K562 (cell line): ENCODE data around the gene SND1. TPM values are rescaled to one million over a fixed set of nuclear protein-coding genes. Genes with fewer than 3 reads are reported as not detected.

ENCODE experiments used
- ELF4 ChIP-seq: fragments of 450-650 bp; formaldehyde crosslinking; IDR thresholded peaks from 2 replicates; pipeline ENCODE4 v1.4.0; 2022; ENCODE audit warnings: missing genetic modification characterization
- FOXM1 ChIP-seq, 2 experiments: fragments of 450-650 bp in 1 of 2; sonication (generic) in 1 of 2; formaldehyde crosslinking in 1 of 2; IDR thresholded peaks; 2 replicates each; pipeline versions ENCODE4 v1.6.1 to v1.9.0; 2017 to 2022; ENCODE audit warnings: low read depth in 2 of 2, mild to moderate bottlenecking in 2 of 2, missing genetic modification reagents in 1 of 2, moderate library complexity in 1 of 2
- HDGF ChIP-seq: fragments of 450-650 bp; IDR thresholded peaks from 2 replicates; pipeline ENCODE4 v1.6.1; 2016
- MTF1 ChIP-seq: fragments of 250-450 bp; sonication (Bioruptor Pico); IDR thresholded peaks from 2 replicates; pipeline ENCODE4 v1.9.0; 2021; ENCODE audit warnings: moderate library complexity, mild to moderate bottlenecking, inconsistent platforms, borderline replicate concordance
- PCBP2 ChIP-seq: fragments of 200-400 bp; formaldehyde crosslinking; IDR thresholded peaks from 2 replicates; pipeline ENCODE4 v1.6.1; 2018; ENCODE audit warnings: low read length, low read depth, mild to moderate bottlenecking, moderate library complexity; ENCODE audit not compliant: poor library complexity, severe bottlenecking
- POLR2AphosphoS2 ChIP-seq: IDR thresholded peaks from 2 replicates; pipeline ENCODE4 v1.6.1; 2012; ENCODE audit warnings: low read length, improper control_type of control experiment
- PTRF ChIP-seq: fragments of 450-650 bp; IDR thresholded peaks from 2 replicates; pipeline ENCODE4 v1.6.1; 2016; ENCODE audit warnings: mild to moderate bottlenecking, missing genetic modification characterization, missing compliant biosample characterization
- STAT5B ChIP-seq: fragments of 250-450 bp; sonication (Bioruptor Pico); IDR thresholded peaks from 2 replicates; pipeline ENCODE4 v1.8.0; 2021; ENCODE audit warnings: mild to moderate bottlenecking, inconsistent platforms
- ZNF311 ChIP-seq: fragments of 250-450 bp; sonication (Bioruptor Pico); IDR thresholded peaks from 2 replicates; pipeline ENCODE4 v1.4.0; 2020; ENCODE audit warnings: mild to moderate bottlenecking, moderate library complexity
- ZNF431 ChIP-seq: sonication (generic); formaldehyde crosslinking; IDR thresholded peaks from 2 replicates; pipeline ENCODE4 v1.8.0; 2022; ENCODE audit warnings: mild to moderate bottlenecking, missing genetic modification reagents
- ZNF57 ChIP-seq: fragments of 450-650 bp; formaldehyde crosslinking; IDR thresholded peaks from 2 replicates; pipeline ENCODE4 v1.4.0; 2020; ENCODE audit warnings: mild to moderate bottlenecking, moderate library complexity
- polyA plus RNA-seq, 8 experiments: library from polyadenylated mRNA; depleted of rRNA in 4 of 8; stranded (reverse) in 5 of 8; unstranded in 3 of 8; fragments of >200 nt; fragmentation: Nextera tagmentation in 2 of 8; fragmentation: Illumina TruSeq in 1 of 8; extraction: Ambion mirVana in 2 of 8; extraction: Trizol in 1 of 8; gene quantifications; 2 replicates each; pipeline versions ENCODE4 v1.2.1 to v1.2.3, GENCODE V29; 2011 to 2014; ENCODE audit warnings: inconsistent platforms in 1 of 8, missing spikeins in 1 of 8
- total RNA-seq, 7 experiments: library from RNA; depleted of rRNA in 6 of 7; stranded (reverse); fragments of >200 nt in 6 of 7; fragmentation: Illumina TruSeq in 2 of 7; extraction: Trizol in 2 of 7; gene quantifications; 2 replicates each; pipeline versions ENCODE4 v1.2.1 to v1.2.3, GENCODE V29; 2011 to 2021; ENCODE audit warnings: low replicate concordance in 1 of 7
- TF ChIP-seq, protein P1 (sequence below): fragments of 250-450 bp; sonication (Bioruptor Pico); IDR thresholded peaks from 2 replicates; pipeline ENCODE4 v1.5.0; 2020; ENCODE audit warnings: mild to moderate bottlenecking, borderline replicate concordance
- TF ChIP-seq, protein P2 (sequence below): sonication (generic); formaldehyde crosslinking; IDR thresholded peaks from 2 replicates; pipeline ENCODE4 v1.8.1; 2023; ENCODE audit warnings: mild to moderate bottlenecking, missing genetic modification reagents
- TF ChIP-seq, protein P3 (sequence below), 2 experiments: fragments of 450-650 bp in 1 of 2; sonication (generic) in 1 of 2; formaldehyde crosslinking; conservative IDR thresholded peaks; 2 replicates each; pipeline versions ENCODE4 v1.4.0 to v1.8.1; 2020 to 2022; ENCODE audit warnings: mild to moderate bottlenecking in 1 of 2, missing genetic modification reagents in 1 of 2
- TF ChIP-seq, protein P4 (sequence below): fragments of 450-650 bp; IDR thresholded peaks from 2 replicates; pipeline ENCODE4 v1.6.1; 2018; ENCODE audit not compliant: partially characterized antibody

The SND1 gene
- total and polyA plus RNA-seq, 9 of the 15 experiments (the other 6 are each of a cell fraction or from before 2014, with no cell fraction given), result 46.5 to 307 (median 191) TPM

DNA sequence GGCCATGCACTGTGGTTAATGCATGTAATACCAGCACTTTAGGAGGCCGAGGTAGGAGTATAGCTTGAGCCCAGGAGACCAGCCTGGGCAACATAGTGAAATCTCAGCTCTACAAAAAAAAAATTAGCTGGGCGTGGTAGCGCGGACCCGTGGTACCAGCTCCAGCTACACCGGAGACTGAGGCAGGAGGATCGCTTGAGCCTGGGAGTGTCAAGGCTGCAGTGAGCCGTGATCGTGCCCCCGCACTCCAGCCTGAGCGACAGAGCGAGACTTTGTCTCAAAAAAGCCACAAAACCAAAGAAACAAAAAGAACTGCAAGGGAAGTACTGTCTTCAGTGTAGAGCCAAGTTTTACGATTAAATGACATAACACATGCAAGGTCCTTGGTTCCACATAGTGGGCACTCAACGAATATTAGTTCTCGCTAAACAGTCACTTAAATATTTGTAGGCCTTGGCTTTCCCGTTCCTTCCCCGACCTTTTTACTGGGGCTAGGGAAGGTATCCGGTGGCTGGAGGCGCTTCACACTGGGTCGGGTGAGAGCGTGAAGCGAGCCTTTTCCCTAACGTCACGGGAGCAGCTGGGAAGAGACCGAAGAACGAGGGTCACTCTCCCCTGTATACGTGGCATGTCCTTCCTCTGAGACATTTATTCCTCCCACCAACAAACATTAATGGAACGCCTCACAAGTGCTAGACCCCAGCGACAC is 993 bp upstream of the SND1 start (continued):
- TF ChIP-seq PCBP2 (no peak), HDGF (0 out of 2 replicates have a peak, but pooled peaks have one; percentile 20), MTF1 (CRISPR knock-in tag) (no peak), POLR2AphosphoS2 (no peak; the same call in 1 of the 2 replicates), ZNF431 (no peak), PTRF (0 out of 2 replicates have a peak, but pooled peaks have one; percentile 21), STAT5B (CRISPR knock-in tag) (no peak), FOXM1 (IDR thresholded peaks at IDR 0.05; ENCODE audit: low read depth) (no peak), FOXM1 (CRISPR knock-in tag; IDR thresholded peaks at IDR 0.05; ENCODE audit: low read depth) (no peak), ELF4 (CRISPR knock-in tag) (0 out of 2 replicates have a peak, but pooled peaks have one; percentile 23), ZNF57 (no peak), ZNF311 (CRISPR knock-in tag) (0 out of 2 replicates have a peak, but pooled peaks have one; percentile 64)
- TF ChIP-seq, protein P1, sequence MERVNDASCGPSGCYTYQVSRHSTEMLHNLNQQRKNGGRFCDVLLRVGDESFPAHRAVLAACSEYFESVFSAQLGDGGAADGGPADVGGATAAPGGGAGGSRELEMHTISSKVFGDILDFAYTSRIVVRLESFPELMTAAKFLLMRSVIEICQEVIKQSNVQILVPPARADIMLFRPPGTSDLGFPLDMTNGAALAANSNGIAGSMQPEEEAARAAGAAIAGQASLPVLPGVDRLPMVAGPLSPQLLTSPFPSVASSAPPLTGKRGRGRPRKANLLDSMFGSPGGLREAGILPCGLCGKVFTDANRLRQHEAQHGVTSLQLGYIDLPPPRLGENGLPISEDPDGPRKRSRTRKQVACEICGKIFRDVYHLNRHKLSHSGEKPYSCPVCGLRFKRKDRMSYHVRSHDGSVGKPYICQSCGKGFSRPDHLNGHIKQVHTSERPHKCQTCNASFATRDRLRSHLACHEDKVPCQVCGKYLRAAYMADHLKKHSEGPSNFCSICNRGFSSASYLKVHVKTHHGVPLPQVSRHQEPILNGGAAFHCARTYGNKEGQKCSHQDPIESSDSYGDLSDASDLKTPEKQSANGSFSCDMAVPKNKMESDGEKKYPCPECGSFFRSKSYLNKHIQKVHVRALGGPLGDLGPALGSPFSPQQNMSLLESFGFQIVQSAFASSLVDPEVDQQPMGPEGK (CRISPR knock-in tag), result no peak
- TF ChIP-seq, protein P2, sequence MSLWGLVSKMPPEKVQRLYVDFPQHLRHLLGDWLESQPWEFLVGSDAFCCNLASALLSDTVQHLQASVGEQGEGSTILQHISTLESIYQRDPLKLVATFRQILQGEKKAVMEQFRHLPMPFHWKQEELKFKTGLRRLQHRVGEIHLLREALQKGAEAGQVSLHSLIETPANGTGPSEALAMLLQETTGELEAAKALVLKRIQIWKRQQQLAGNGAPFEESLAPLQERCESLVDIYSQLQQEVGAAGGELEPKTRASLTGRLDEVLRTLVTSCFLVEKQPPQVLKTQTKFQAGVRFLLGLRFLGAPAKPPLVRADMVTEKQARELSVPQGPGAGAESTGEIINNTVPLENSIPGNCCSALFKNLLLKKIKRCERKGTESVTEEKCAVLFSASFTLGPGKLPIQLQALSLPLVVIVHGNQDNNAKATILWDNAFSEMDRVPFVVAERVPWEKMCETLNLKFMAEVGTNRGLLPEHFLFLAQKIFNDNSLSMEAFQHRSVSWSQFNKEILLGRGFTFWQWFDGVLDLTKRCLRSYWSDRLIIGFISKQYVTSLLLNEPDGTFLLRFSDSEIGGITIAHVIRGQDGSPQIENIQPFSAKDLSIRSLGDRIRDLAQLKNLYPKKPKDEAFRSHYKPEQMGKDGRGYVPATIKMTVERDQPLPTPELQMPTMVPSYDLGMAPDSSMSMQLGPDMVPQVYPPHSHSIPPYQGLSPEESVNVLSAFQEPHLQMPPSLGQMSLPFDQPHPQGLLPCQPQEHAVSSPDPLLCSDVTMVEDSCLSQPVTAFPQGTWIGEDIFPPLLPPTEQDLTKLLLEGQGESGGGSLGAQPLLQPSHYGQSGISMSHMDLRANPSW (CRISPR knock-in tag), result no peak
- TF ChIP-seq, protein P3, sequence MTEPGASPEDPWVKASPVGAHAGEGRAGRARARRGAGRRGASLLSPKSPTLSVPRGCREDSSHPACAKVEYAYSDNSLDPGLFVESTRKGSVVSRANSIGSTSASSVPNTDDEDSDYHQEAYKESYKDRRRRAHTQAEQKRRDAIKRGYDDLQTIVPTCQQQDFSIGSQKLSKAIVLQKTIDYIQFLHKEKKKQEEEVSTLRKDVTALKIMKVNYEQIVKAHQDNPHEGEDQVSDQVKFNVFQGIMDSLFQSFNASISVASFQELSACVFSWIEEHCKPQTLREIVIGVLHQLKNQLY (CRISPR knock-in tag; conservative IDR thresholded peaks at IDR 0.05), result no peak
- TF ChIP-seq, protein P4, sequence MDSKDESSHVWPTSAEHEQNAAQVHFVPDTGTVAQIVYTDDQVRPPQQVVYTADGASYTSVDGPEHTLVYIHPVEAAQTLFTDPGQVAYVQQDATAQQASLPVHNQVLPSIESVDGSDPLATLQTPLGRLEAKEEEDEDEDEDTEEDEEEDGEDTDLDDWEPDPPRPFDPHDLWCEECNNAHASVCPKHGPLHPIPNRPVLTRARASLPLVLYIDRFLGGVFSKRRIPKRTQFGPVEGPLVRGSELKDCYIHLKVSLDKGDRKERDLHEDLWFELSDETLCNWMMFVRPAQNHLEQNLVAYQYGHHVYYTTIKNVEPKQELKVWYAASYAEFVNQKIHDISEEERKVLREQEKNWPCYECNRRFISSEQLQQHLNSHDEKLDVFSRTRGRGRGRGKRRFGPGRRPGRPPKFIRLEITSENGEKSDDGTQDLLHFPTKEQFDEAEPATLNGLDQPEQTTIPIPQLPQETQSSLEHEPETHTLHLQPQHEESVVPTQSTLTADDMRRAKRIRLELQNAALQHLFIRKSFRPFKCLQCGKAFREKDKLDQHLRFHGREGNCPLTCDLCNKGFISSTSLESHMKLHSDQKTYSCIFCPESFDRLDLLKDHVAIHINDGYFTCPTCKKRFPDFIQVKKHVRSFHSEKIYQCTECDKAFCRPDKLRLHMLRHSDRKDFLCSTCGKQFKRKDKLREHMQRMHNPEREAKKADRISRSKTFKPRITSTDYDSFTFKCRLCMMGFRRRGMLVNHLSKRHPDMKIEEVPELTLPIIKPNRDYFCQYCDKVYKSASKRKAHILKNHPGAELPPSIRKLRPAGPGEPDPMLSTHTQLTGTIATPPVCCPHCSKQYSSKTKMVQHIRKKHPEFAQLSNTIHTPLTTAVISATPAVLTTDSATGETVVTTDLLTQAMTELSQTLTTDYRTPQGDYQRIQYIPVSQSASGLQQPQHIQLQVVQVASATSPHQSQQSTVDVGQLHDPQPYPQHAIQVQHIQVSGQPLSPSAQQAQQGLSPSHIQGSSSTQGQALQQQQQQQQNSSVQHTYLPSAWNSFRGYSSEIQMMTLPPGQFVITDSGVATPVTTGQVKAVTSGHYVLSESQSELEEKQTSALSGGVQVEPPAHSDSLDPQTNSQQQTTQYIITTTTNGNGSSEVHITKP, result no peak
